DND-41 (cell line): Measurements from ENCODE around the gene RGL3.

ENCODE experiments used
- ATAC-seq: fragments of 200-7000 bp; cut with Tn5 transposase; 3 replicates; pipeline ENCODE4 v1.9.1; 2021; ENCODE audit warnings: low read depth; ENCODE audit not compliant: insufficient read depth
- DNase-seq: peaks from one replicate; pipeline ENCODE4 v3.0.0-alpha.2; 2020
- H2AFZ ChIP-seq: 2 replicates; pipeline ENCODE4 v1.6.0; 2012; ENCODE audit warnings: low read depth, low read length
- H3K27ac ChIP-seq: 2 replicates; pipeline ENCODE4 v1.5.1; 2012; ENCODE audit warnings: low read length, inconsistent platforms
- H3K27me3 ChIP-seq: fragments of 200-600 bp; sonication (generic); 2 replicates; pipeline ENCODE4 v1.6.0; 2012; ENCODE audit warnings: low read length, mild to moderate bottlenecking, inconsistent platforms; ENCODE audit not compliant: insufficient read depth, poor library complexity
- H3K36me3 ChIP-seq: 2 replicates; pipeline ENCODE4 v1.5.1; 2012; ENCODE audit warnings: low read length, inconsistent platforms; ENCODE audit not compliant: insufficient read depth
- H3K4me1 ChIP-seq: 2 replicates; pipeline ENCODE4 v1.5.1; 2012; ENCODE audit warnings: mild to moderate bottlenecking, low read length; ENCODE audit not compliant: insufficient read depth
- H3K4me2 ChIP-seq: 2 replicates; pipeline ENCODE4 v1.6.0; 2012; ENCODE audit warnings: mild to moderate bottlenecking, moderate library complexity, low read length, inconsistent platforms; ENCODE audit not compliant: insufficient read depth
- H3K4me3 ChIP-seq, 2 experiments: fragments of 200-600 bp in 1 of 2; shearing (Covaris generic) in 1 of 2; 2 replicates each; pipeline ENCODE4 v1.5.1; 2012 to 2016; ENCODE audit warnings: inconsistent platforms in 2 of 2, low read length in 2 of 2, mild to moderate bottlenecking in 2 of 2, low read depth in 1 of 2, moderate library complexity in 1 of 2
- H3K79me2 ChIP-seq: 2 replicates; pipeline ENCODE4 v1.6.0; 2012; ENCODE audit warnings: low read length, inconsistent platforms; ENCODE audit not compliant: insufficient read depth
- H3K9ac ChIP-seq: 2 replicates; pipeline ENCODE4 v1.6.0; 2012; ENCODE audit warnings: low read depth, mild to moderate bottlenecking, inconsistent platforms, low read length, moderate library complexity
- H3K9me3 ChIP-seq: 2 replicates; pipeline ENCODE4 v1.5.1; 2012; ENCODE audit warnings: low read length, moderate library complexity, mild to moderate bottlenecking, inconsistent platforms; ENCODE audit not compliant: insufficient read depth, severe bottlenecking
- H4K20me1 ChIP-seq: 2 replicates; pipeline ENCODE4 v1.6.0; 2012; ENCODE audit warnings: low read length; ENCODE audit not compliant: insufficient read depth
- EZH2 ChIP-seq: IDR thresholded peaks from 3 replicates; pipeline ENCODE4 v1.6.1; 2012; ENCODE audit warnings: borderline replicate concordance, low read depth, mild to moderate bottlenecking, moderate library complexity, low read length, inconsistent platforms; ENCODE audit not compliant: severe bottlenecking
- TF ChIP-seq, protein P1 (sequence below): IDR thresholded peaks from 2 replicates; pipeline ENCODE4 v1.5.1; 2012; ENCODE audit warnings: borderline replicate concordance, low read length, moderate library complexity, mild to moderate bottlenecking; ENCODE audit not compliant: poor library complexity, severe bottlenecking; ENCODE audit errors: extremely low read depth

The RGL3 gene

DNA sequence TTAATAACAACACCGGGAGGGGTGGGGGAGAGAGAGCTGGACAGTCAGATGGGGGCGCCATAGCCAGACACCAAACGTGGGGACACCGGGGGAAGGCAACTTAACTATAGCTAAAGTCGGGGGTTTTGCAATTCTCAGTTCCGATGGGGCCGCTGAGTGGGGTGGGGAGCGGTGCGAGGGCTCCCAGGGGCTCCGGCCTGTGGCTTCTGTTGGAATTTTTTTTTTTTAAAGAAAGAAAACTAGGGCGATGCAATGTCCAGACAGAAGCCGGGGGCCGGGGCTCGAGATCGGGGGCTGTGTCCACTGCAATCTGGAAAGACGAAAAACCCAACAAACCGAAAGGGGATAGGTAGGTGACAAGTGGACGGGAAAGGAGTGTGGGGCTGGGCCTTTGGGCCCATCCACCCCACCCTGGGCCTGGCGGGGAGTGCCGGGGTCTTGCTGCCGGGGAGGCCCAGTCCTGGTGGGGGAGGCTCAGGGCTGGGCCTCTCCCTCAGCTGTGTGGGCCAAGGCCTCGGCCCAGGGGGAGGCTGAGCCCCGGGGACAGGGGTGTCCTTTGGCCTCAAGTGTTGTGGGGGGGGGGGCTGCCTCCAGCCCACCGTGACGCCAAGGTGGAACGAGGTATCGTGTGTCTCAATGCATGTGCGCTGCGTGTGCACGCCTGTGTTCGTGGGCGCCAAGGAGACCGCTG lies 33.7 kb upstream of the RGL3 start:
- H2AFZ ChIP-seq = no peak overlapping the region
- peaks cover 2% of the 10 kb centered on the region; the same call in 1 of the 2 replicates for H4K20me1 ChIP-seq
- no peak overlapping the region for H3K27ac ChIP-seq
- H3K79me2 ChIP-seq = no peaks in the 10 kb centered on the region
- H3K36me3 ChIP-seq = peaks cover 24% of the 10 kb centered on the region
- H3K4me3 ChIP-seq = no peak overlapping the region
- H3K9me3 ChIP-seq = no peaks in the 10 kb centered on the region
- ATAC-seq (no peak), DNase-seq (no peak)
- no peaks in the 10 kb centered on the region for H3K4me1 ChIP-seq
- H3K9ac ChIP-seq = no peak overlapping the region
- no peaks in the 10 kb centered on the region for H3K27me3 ChIP-seq
- H3K4me2 ChIP-seq = no peak overlapping the region
- TF ChIP-seq, protein P1, sequence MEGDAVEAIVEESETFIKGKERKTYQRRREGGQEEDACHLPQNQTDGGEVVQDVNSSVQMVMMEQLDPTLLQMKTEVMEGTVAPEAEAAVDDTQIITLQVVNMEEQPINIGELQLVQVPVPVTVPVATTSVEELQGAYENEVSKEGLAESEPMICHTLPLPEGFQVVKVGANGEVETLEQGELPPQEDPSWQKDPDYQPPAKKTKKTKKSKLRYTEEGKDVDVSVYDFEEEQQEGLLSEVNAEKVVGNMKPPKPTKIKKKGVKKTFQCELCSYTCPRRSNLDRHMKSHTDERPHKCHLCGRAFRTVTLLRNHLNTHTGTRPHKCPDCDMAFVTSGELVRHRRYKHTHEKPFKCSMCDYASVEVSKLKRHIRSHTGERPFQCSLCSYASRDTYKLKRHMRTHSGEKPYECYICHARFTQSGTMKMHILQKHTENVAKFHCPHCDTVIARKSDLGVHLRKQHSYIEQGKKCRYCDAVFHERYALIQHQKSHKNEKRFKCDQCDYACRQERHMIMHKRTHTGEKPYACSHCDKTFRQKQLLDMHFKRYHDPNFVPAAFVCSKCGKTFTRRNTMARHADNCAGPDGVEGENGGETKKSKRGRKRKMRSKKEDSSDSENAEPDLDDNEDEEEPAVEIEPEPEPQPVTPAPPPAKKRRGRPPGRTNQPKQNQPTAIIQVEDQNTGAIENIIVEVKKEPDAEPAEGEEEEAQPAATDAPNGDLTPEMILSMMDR = no peak
- no peak for TF ChIP-seq EZH2

DNA sequence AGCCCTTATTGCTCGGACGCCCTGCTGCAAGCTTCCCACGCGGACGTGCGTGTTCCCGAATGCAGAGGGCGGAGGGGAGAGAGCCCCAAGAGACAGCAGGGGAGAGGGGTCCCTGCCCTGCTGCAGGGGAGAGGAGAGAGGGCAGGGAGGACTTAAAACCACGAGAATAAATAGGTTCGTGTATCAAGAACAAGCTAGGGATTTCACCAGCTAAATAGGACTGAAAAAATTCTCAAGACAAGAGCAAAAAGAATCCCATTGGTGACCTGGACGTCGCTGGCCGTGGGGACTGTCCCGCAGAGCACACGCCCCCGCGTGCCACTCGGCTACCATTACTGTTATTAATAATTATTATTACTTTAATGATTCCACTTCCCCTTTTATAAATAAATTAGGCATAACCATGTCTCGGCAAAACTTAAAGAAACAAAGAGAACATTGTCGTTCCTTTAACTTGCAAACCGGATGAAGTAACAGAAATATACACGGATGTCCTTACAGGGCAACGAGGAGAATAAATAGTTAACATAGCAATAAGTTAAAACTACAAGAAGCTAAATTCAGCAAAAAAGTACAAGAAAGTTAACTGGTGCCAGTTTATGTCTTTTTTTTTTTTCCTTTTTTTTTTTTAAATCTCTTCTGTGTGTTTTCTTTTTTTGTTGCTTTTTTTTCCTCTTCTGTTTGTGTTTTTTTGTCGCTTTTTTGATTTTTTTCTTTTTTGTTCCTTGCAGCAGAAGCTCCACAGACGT lies 32.9 kb upstream of the RGL3 start:
- no peak overlapping the region for H3K4me3 ChIP-seq
- ATAC-seq (no peak), DNase-seq (no peak)
- no peak overlapping the region for H3K4me2 ChIP-seq
- peaks cover 31% of the 10 kb centered on the region for H3K36me3 ChIP-seq
- H3K27ac ChIP-seq = no peak overlapping the region
- no peak overlapping the region for H3K9ac ChIP-seq
- H3K79me2 ChIP-seq = no peaks in the 10 kb centered on the region
- H4K20me1 ChIP-seq = 0 out of 2 replicates have a peak, but pooled peaks cover 2% of the 10 kb centered on the region
- H3K4me1 ChIP-seq = no peaks in the 10 kb centered on the region
- no peak overlapping the region for H2AFZ ChIP-seq
- no peaks in the 10 kb centered on the region for H3K9me3 ChIP-seq
- H3K27me3 ChIP-seq = no peaks in the 10 kb centered on the region
- TF ChIP-seq, protein P1 = no peak
- no peak for TF ChIP-seq EZH2

DNA sequence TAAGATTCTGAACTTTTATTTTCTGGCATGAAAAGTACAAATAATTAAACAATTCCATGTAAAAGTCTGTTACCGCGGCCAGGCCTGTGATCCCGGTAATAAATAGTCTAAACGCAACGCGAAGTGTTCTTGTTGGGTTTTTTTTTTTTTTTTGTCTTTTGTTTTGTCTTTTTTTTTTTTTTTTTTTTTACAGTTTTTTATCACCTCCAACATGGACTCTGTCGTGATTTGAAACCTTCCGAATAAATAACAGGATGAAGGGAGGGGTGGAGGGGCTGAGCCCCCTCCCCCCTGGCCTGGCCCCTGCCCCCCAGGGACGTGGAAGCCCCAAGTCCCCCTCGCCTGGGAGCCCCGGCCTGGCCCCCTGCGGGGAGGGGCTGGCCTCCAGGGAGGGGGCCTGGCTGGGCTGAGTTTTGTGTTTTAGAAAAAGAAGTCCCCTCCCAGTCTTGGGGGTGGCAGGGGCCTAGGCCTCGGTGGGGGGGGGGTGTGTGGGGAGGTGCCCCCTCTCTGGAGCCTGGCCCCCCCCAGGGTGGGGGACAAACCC lies 32.3 kb upstream of the RGL3 start:
- peaks cover 38% of the 10 kb centered on the region for H3K36me3 ChIP-seq
- H3K4me2 ChIP-seq = no peak overlapping the region
- H3K4me3 ChIP-seq = no peak overlapping the region
- ATAC-seq (no peak), DNase-seq (no peak)
- H3K79me2 ChIP-seq = no peaks in the 10 kb centered on the region
- no peaks in the 10 kb centered on the region for H3K9me3 ChIP-seq
- no peak overlapping the region for H2AFZ ChIP-seq
- H3K27me3 ChIP-seq = no peaks in the 10 kb centered on the region
- H4K20me1 ChIP-seq = 0 out of 2 replicates have a peak, but pooled peaks cover 2% of the 10 kb centered on the region
- TF ChIP-seq, protein P1 = no peak
- TF ChIP-seq EZH2 = no peak
- H3K27ac ChIP-seq = no peak overlapping the region
- H3K9ac ChIP-seq = no peak overlapping the region
- H3K4me1 ChIP-seq = no peaks in the 10 kb centered on the region
